Epithelial cell of esophagus (primary cell): Measurements from ENCODE around the gene ANGPTL8.

Experiments used
- DNase-seq: peaks from one replicate; pipeline ENCODE4 v3.0.0; 2010; ENCODE audit warnings: low read depth
- H3K4me3 ChIP-seq: 2 replicates; pipeline ENCODE4 v1.5.1; 2011; ENCODE audit warnings: mild to moderate bottlenecking, low read length, control low read depth
- CTCF ChIP-seq: IDR thresholded peaks from 2 replicates; pipeline ENCODE4 v1.5.1; 2011; ENCODE audit warnings: low read depth, mild to moderate bottlenecking, low read length, control low read depth, inconsistent platforms; ENCODE audit not compliant: insufficient read depth; ENCODE audit errors: missing control alignments

Gene ANGPTL8

GRCh38 chr19:11214387-11214786 lies 25.0 kb upstream of the ANGPTL8 start:
- TF ChIP-seq CTCF = no peak
- H3K4me3 ChIP-seq = no peak overlapping the region
- DNase-seq = no peak

- no peak overlapping the region for H3K4me3 ChIP-seq
Observed at GRCh38 chr19:11221082-11221598, 18.3 kb upstream of the ANGPTL8 start.

GRCh38 chr19:11223200-11223599 lies 16.2 kb upstream of the ANGPTL8 start:
- TF ChIP-seq CTCF = no peak
- DNase-seq = no peak

More at GRCh38 chr19:11221082-11221598, 18.3 kb upstream of the ANGPTL8 start:
- no peak for DNase-seq
- no peak for TF ChIP-seq CTCF

GRCh38 chr19:11224429-11224828 lies 15.0 kb upstream of the ANGPTL8 start:
- no peak overlapping the region for H3K4me3 ChIP-seq
- DNase-seq = no peak
- no peak for TF ChIP-seq CTCF

More at GRCh38 chr19:11223200-11223599, 16.2 kb upstream of the ANGPTL8 start:
- no peak overlapping the region for H3K4me3 ChIP-seq

GRCh38 chr19:11225172-11225571 lies 14.2 kb upstream of the ANGPTL8 start:
- no peak for DNase-seq
- TF ChIP-seq CTCF = no peak
- no peak overlapping the region for H3K4me3 ChIP-seq

GRCh38 chr19:11225815-11226214 lies 13.6 kb upstream of the ANGPTL8 start:
- TF ChIP-seq CTCF = no peak
- DNase-seq = no peak
- H3K4me3 ChIP-seq = no peak overlapping the region

- H3K4me3 ChIP-seq = no peak overlapping the region
- TF ChIP-seq CTCF = no peak
- DNase-seq = no peak
Observed at GRCh38 chr19:11226716-11227166, 12.7 kb upstream of the ANGPTL8 start.
